PFSK-1 (cell line): ENCODE results near the gene EPM2A.

Experiments used
- FOXP2 ChIP-seq: optimal IDR thresholded peaks from 2 replicates; pipeline ENCODE3; 2011; ENCODE audit warnings: borderline replicate concordance, control low read depth, inconsistent platforms; ENCODE audit not compliant: insufficient read depth; ENCODE audit errors: extremely low read length, extremely low read depth
- POLR2AphosphoS5 ChIP-seq: IDR thresholded peaks from 2 replicates; pipeline ENCODE4 v1.6.1; 2012; ENCODE audit warnings: low read depth, mild to moderate bottlenecking, control low read depth, low read length, moderate library complexity
- REST ChIP-seq, 2 experiments: IDR thresholded peaks; 2 replicates each; pipeline versions ENCODE4 v1.6.1 to v1.8.0; 2011 to 2012; ENCODE audit warnings: low read depth in 2 of 2, low read length in 2 of 2, control low read depth in 1 of 2, inconsistent platforms in 1 of 2, mild to moderate bottlenecking in 1 of 2, moderate library complexity in 1 of 2; ENCODE audit not compliant: insufficient read depth in 1 of 2
- SIN3A ChIP-seq: IDR thresholded peaks from 2 replicates; pipeline ENCODE4 v1.6.1; 2012; ENCODE audit warnings: mild to moderate bottlenecking, low read length, moderate library complexity, borderline replicate concordance; ENCODE audit not compliant: insufficient read depth
- TAF1 ChIP-seq: IDR thresholded peaks from 2 replicates; pipeline ENCODE4 v1.6.1; 2012; ENCODE audit warnings: low read length, control low read depth, borderline replicate concordance; ENCODE audit not compliant: insufficient read depth

EPM2A gene

GRCh38 chr6:145621776-145622175, 113.5 kb downstream of the EPM2A start:
- TF ChIP-seq TAF1, result no peak
- no peak for TF ChIP-seq POLR2AphosphoS5
- no peak for TF ChIP-seq SIN3A
- TF ChIP-seq REST (IDR thresholded peaks at IDR 0.05; ENCODE audit: insufficient read depth in 1 of 2, low read depth in 2 of 2, low read length in 2 of 2), result no peak
- no peak for TF ChIP-seq FOXP2

DNA sequence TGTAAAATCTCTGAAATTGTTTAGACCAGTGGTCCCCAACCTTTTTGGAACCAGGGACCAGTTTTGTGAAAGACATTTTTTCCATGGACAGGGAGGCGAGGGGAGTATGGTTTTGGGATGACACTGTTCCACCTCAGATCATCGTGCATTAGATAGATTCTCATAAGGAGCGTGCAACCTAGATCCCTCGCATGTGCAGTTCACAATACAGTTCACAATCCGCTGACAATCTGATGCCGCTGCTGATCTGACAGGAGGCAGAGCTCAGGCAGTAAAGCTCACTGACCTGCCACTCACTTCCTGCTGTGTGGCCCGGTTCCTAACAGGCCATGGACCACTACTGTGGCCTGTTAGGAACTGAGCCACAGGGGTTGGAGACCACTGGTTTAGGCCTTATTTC, 115.2 kb downstream of the EPM2A start:
- TF ChIP-seq FOXP2 (no peak), TAF1 (no peak), REST (IDR thresholded peaks at IDR 0.05; ENCODE audit: insufficient read depth in 1 of 2, low read depth in 2 of 2, low read length in 2 of 2) (no peak), SIN3A (no peak), POLR2AphosphoS5 (no peak)

- TF ChIP-seq TAF1 (no peak), POLR2AphosphoS5 (no peak), REST (IDR thresholded peaks at IDR 0.05; ENCODE audit: insufficient read depth in 1 of 2, low read depth in 2 of 2, low read length in 2 of 2) (no peak), FOXP2 (no peak), SIN3A (no peak)
These were observed 125.8 kb downstream of the EPM2A start for GRCh38 chr6:145609521-145609920.

GRCh38 chr6:145608850-145609249, 126.5 kb downstream of the EPM2A start:
- no peak for TF ChIP-seq FOXP2
- no peak for TF ChIP-seq REST (IDR thresholded peaks at IDR 0.05; ENCODE audit: insufficient read depth in 1 of 2, low read depth in 2 of 2, low read length in 2 of 2)
- TF ChIP-seq SIN3A, result no peak
- no peak for TF ChIP-seq POLR2AphosphoS5
- TF ChIP-seq TAF1, result no peak

DNA sequence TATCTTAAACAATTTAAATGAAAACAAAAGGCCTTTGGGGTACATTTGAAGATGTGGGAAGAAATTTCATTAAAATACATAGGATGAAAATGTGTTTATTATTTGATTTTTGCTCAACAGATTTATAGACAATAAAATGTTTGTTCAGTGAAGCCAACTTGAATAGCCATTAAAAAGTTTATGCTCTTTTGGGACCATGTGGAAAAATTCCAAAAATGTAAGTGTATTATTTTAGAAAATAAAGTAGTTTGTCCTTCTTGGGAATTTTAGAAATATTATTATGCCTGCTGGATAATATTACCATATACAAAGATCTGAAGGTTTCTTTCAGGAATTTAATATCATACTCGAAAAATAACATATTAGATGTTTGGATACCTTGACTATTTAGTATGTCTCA, 131.3 kb downstream of the EPM2A start:
- TF ChIP-seq REST (IDR thresholded peaks at IDR 0.05; ENCODE audit: insufficient read depth in 1 of 2, low read depth in 2 of 2, low read length in 2 of 2) (no peak), SIN3A (no peak), TAF1 (no peak), FOXP2 (no peak), POLR2AphosphoS5 (no peak)
